ENCODE measurements around the gene RPL23. TPM values are rescaled to one million over a fixed set of nuclear protein-coding genes. Genes with fewer than 3 reads are reported as not detected.
A peak's percentile ranks its signal among the peaks of the same experiment; 100 is the strongest.

The RPL23 gene
- total and polyA plus RNA-seq, 9 of the 15 experiments (the other 6 are each of a cell fraction or from before 2014, with no cell fraction given), result 1,745 to 3,667 (median 3,096) TPM

GRCh38 chr17:38870259-38871165 is 17.0 kb upstream of the RPL23 start (continued):
- TF ChIP-seq ZBTB33 (CRISPR knock-in tag; IDR thresholded peaks at IDR 0.05) (no peak), CBFB (CRISPR knock-in tag; IDR thresholded peaks at IDR 0.05) (no peak), MEF2A (IDR thresholded peaks at IDR 0.05; ENCODE audit: control insufficient read depth, low read depth, low read length) (no peak), RCOR1 (IDR thresholded peaks at IDR 0.05; ENCODE audit: borderline replicate concordance in 1 of 2, low read depth in 2 of 2, low read length in 2 of 2) (no peak), SMARCC2 (IDR thresholded peaks at IDR 0.05; ENCODE audit: low read depth) (no peak), CBX3 (IDR thresholded peaks at IDR 0.05; ENCODE audit: borderline replicate concordance in 1 of 2, low read length in 2 of 2) (no peak), FIP1L1 (IDR thresholded peaks at IDR 0.05; ENCODE audit: low read depth, low read length, poor library complexity, severe bottlenecking) (peak; percentile 54), ZNF699 (CRISPR knock-in tag; IDR thresholded peaks at IDR 0.05; ENCODE audit: insufficient replicate concordance) (no peak), SREBF1 (IDR thresholded peaks at IDR 0.05; ENCODE audit: borderline replicate concordance, low read depth, low read length) (no peak), HDGF (IDR thresholded peaks at IDR 0.05) (no peak), BMI1 (IDR thresholded peaks at IDR 0.05; ENCODE audit: low read length) (no peak), NCOA1 (IDR thresholded peaks at IDR 0.05; ENCODE audit: low read depth) (no peak), ILK (tag; IDR thresholded peaks at IDR 0.05; ENCODE audit: borderline replicate concordance, low read depth) (no peak), CREB3 (tag; conservative IDR thresholded peaks at IDR 0.05; ENCODE audit: low read depth) (no peak), DIDO1 (tag; IDR thresholded peaks at IDR 0.05; ENCODE audit: low read depth) (no peak), SMARCB1 (IDR thresholded peaks at IDR 0.05; ENCODE audit: insufficient read length, low read depth) (no peak), SP1 (CRISPR knock-in tag; IDR thresholded peaks at IDR 0.05) (peak; percentile 42; the same call in 1 of the 2 replicates), ZNF609 (CRISPR knock-in tag; IDR thresholded peaks at IDR 0.05; ENCODE audit: borderline replicate concordance) (no peak)
